Esophagus muscularis mucosa (tissue), 4 donors: ENCODE data around the gene TNFRSF19.

ENCODE experiments used
- CTCF ChIP-seq, 3 experiments: fragments of 200-600 bp in 2 of 3; fragments of 450-650 bp in 1 of 3; sonication (generic) in 2 of 3; IDR thresholded peaks; one replicate each; pipeline ENCODE4 v1.5.1; 2017 to 2019; ENCODE audit warnings: antibody characterized with exemption in 3 of 3, mild to moderate bottlenecking in 2 of 3, moderate library complexity in 1 of 3
- EP300 ChIP-seq: sonication (generic); formaldehyde crosslinking; IDR thresholded peaks from one replicate; pipeline ENCODE4 v1.6.1; 2017; ENCODE audit warnings: antibody characterized with exemption
- POLR2A ChIP-seq: fragments of 450-650 bp; IDR thresholded peaks from one replicate; pipeline ENCODE4 v1.6.1; 2017; ENCODE audit warnings: antibody characterized with exemption, moderate library complexity, mild to moderate bottlenecking, low read depth
- POLR2AphosphoS5 ChIP-seq, 2 donors: sonication (generic); formaldehyde crosslinking; IDR thresholded peaks; one replicate each; pipeline ENCODE4 v1.6.1; 2017; ENCODE audit warnings: antibody characterized with exemption in 2 of 2

GRCh38 chr13:23724196-23724970 lies 154.2 kb downstream of the TNFRSF19 start:
- no peak for TF ChIP-seq CTCF (IDR thresholded peaks at IDR 0.05)
- TF ChIP-seq POLR2A, result no peak
- no peak for TF ChIP-seq POLR2AphosphoS5 (IDR thresholded peaks at IDR 0.05)
- TF ChIP-seq EP300, result no peak
